Sigmoid colon (tissue), 4 donors: Measurements from ENCODE around the gene RSPH1.

Source experiments
- CTCF ChIP-seq, 4 experiments: fragments of 450-650 bp in 3 of 4; fragments of 200-600 bp in 1 of 4; IDR thresholded peaks; one replicate each; pipeline ENCODE4 v1.5.1; 2016 to 2019; ENCODE audit warnings: antibody characterized with exemption in 4 of 4, mild to moderate bottlenecking in 3 of 4, moderate library complexity in 2 of 4
- POLR2A ChIP-seq, 2 donors: fragments of 450-650 bp; IDR thresholded peaks; one replicate each; pipeline ENCODE4 v1.6.1; 2016; ENCODE audit warnings: antibody characterized with exemption in 2 of 2, mild to moderate bottlenecking in 2 of 2, moderate library complexity in 2 of 2
- POLR2AphosphoS5 ChIP-seq, 4 donors: sonication (generic); formaldehyde crosslinking; IDR thresholded peaks; one replicate each; pipeline ENCODE4 v1.6.1; 2017; ENCODE audit warnings: antibody characterized with exemption in 4 of 4

- TF ChIP-seq POLR2A (IDR thresholded peaks at IDR 0.05) (no peak), CTCF (IDR thresholded peaks at IDR 0.05) (peak in 1 of 4 experiments; percentile 19), POLR2AphosphoS5 (IDR thresholded peaks at IDR 0.05) (no peak)
Measured at GRCh38 chr21:42495765-42496119, 282 bp downstream of the RSPH1 start.
